CD14-positive monocyte (primary cell): ENCODE results near the gene TMEM178B. TPM values are rescaled to one million over a fixed set of nuclear protein-coding genes. Genes with fewer than 3 reads are reported as not detected.
A peak's percentile ranks its signal among the peaks of the same experiment; 100 is the strongest.

Source experiments
- DNase-seq, 3 donors: peaks; one replicate each; pipeline ENCODE4 v3.0.0-alpha.2; 2011 to 2022
- H2AFZ ChIP-seq: 2 replicates; pipeline ENCODE4 v1.6.0; 2012; ENCODE audit warnings: mild to moderate bottlenecking, low read depth, low read length, inconsistent platforms; ENCODE audit not compliant: insufficient read depth, poor library complexity, severe bottlenecking
- H3K27ac ChIP-seq, 2 donors: 1 replicate in 1 of 2; 2 replicates in 1 of 2; pipeline ENCODE4 v1.5.1; 2012 to 2013; ENCODE audit warnings: low read length in 2 of 2, control low read depth in 1 of 2, inconsistent platforms in 1 of 2, low read depth in 1 of 2, mild to moderate bottlenecking in 1 of 2
- H3K27me3 ChIP-seq, 2 donors: one replicate each; pipeline versions ENCODE4 v1.6.0 to v1.6.1; 2011 to 2013; ENCODE audit warnings: low read length in 2 of 2; ENCODE audit not compliant: control insufficient read depth in 2 of 2, insufficient read depth in 2 of 2
- H3K36me3 ChIP-seq, 2 donors: replicated peaks in 1 of 2; 1 replicate in 1 of 2; 2 replicates in 1 of 2; pipeline versions ENCODE4 v1.5.1 to v1.6.1; 2012 to 2013; ENCODE audit warnings: low read length in 2 of 2, control low read depth in 1 of 2, inconsistent platforms in 1 of 2, mild to moderate bottlenecking in 1 of 2; ENCODE audit not compliant: insufficient read depth in 2 of 2, control insufficient read depth in 1 of 2
- H3K4me1 ChIP-seq, 2 donors: 1 replicate in 1 of 2; 2 replicates in 1 of 2; pipeline versions ENCODE4 v1.5.1 to v1.6.1; 2012 to 2013; ENCODE audit warnings: low read length in 2 of 2, control low read depth in 1 of 2, inconsistent platforms in 1 of 2, mild to moderate bottlenecking in 1 of 2, moderate library complexity in 1 of 2; ENCODE audit not compliant: insufficient read depth in 2 of 2, control insufficient read depth in 1 of 2
- H3K4me2 ChIP-seq: replicated peaks from 2 replicates; pipeline ENCODE3; 2012; ENCODE audit warnings: low read length, moderate library complexity, mild to moderate bottlenecking; ENCODE audit not compliant: poor library complexity, severe bottlenecking; ENCODE audit errors: extremely low read depth
- H3K4me3 ChIP-seq, 3 experiments: fragments of 200-600 bp in 1 of 3; sonication (generic) in 1 of 3; replicated peaks in 1 of 3; 1 replicate in 2 of 3; 2 replicates in 1 of 3; pipeline ENCODE4 v1.5.1; 2011 to 2013; ENCODE audit warnings: low read length in 3 of 3, mild to moderate bottlenecking in 3 of 3, control low read depth in 2 of 3, low read depth in 2 of 3, inconsistent platforms in 1 of 3, moderate library complexity in 1 of 3
- H3K79me2 ChIP-seq: 2 replicates; pipeline ENCODE4 v1.6.0; 2012; ENCODE audit warnings: mild to moderate bottlenecking, control low read depth, inconsistent platforms, low read length, moderate library complexity; ENCODE audit not compliant: insufficient read depth
- H3K9ac ChIP-seq: 2 replicates; pipeline ENCODE4 v1.6.0; 2017; ENCODE audit warnings: low read length, mild to moderate bottlenecking; ENCODE audit not compliant: insufficient read depth, poor library complexity, severe bottlenecking
- H3K9me3 ChIP-seq, 2 donors: replicated peaks in 1 of 2; 1 replicate in 1 of 2; 2 replicates in 1 of 2; pipeline versions ENCODE4 v1.5.1 to v1.6.1; 2012 to 2013; ENCODE audit warnings: low read length in 2 of 2, control low read depth in 1 of 2; ENCODE audit not compliant: control insufficient read depth in 1 of 2, insufficient read depth in 1 of 2
- H4K20me1 ChIP-seq: 2 replicates; pipeline ENCODE4 v1.6.0; 2012; ENCODE audit warnings: mild to moderate bottlenecking, low read length, control low read depth, moderate library complexity; ENCODE audit not compliant: insufficient read depth
- H3K27ac Mint-ChIP-seq, 7 donors: one replicate each; pipeline ENCODE4 v1.8.0; 2020; ENCODE audit warnings: mild to moderate bottlenecking in 7 of 7, mixed read lengths in 7 of 7, moderate library complexity in 6 of 7, inconsistent platforms in 2 of 7
- H3K27me3 Mint-ChIP-seq, 3 donors: one replicate each; pipeline ENCODE4 v1.8.0; 2021 to 2022; ENCODE audit warnings: low read depth in 3 of 3, mild to moderate bottlenecking in 3 of 3, mixed read lengths in 3 of 3, moderate library complexity in 3 of 3, inconsistent platforms in 1 of 3
- H3K36me3 Mint-ChIP-seq, 2 donors: one replicate each; pipeline ENCODE4 v1.8.0; 2020; ENCODE audit warnings: mixed read lengths in 2 of 2, inconsistent platforms in 1 of 2, mild to moderate bottlenecking in 1 of 2
- H3K4me1 Mint-ChIP-seq: one replicate; pipeline ENCODE4 v1.8.0; 2020; ENCODE audit warnings: mild to moderate bottlenecking, mixed read lengths
- H3K4me3 Mint-ChIP-seq, 2 donors: one replicate each; pipeline ENCODE4 v1.8.0; 2020; ENCODE audit warnings: mild to moderate bottlenecking in 2 of 2, mixed read lengths in 2 of 2, moderate library complexity in 1 of 2
- H3K9me3 Mint-ChIP-seq, 7 donors: one replicate each; pipeline ENCODE4 v1.8.0; 2020 to 2022; ENCODE audit warnings: mixed read lengths in 7 of 7, mild to moderate bottlenecking in 6 of 7, moderate library complexity in 6 of 7, inconsistent platforms in 2 of 7
- CTCF ChIP-seq: fragments of 200-600 bp; IDR thresholded peaks from one replicate; pipeline ENCODE4 v1.8.0; 2022; ENCODE audit warnings: antibody characterized with exemption, mild to moderate bottlenecking
- WGBS: methylation state at CpG from one replicate; pipeline ENCODE4 v1.1.5; 2013; ENCODE audit warnings: missing lambda C conversion rate; ENCODE audit not compliant: insufficient coverage; 5-methylcytosine and 5-hydroxymethylcytosine counted together
- intact Hi-C, 2 donors: fragments of 100-400 bp; cut with micrococcal nuclease; formaldehyde crosslinking; loops; one replicate each; pipeline versions ENCODE4 v1.15.0 to v1.15.1; 2023
- polyA plus RNA-seq, 3 donors: library from polyadenylated mRNA; depleted of rRNA in 1 of 3; unstranded in 2 of 3; stranded (reverse) in 1 of 3; fragments of 300-500 nt in 2 of 3; fragments of >200 nt in 1 of 3; fragmentation: Illumina TruSeq in 2 of 3; gene quantifications; 1 replicate in 2 of 3; 2 replicates in 1 of 3; pipeline ENCODE4 v1.2.3, GENCODE V29; 2012 to 2021

TMEM178B gene
- polyA plus RNA-seq, 3 donors = not detected

GRCh38 chr7:141071260-141071854, 2.5 kb upstream of the TMEM178B start:
- intact Hi-C loops = no loop called here
- TF ChIP-seq CTCF = no peak

GRCh38 chr7:141071855-141072547, 1.9 kb upstream of the TMEM178B start:
- Histone ChIP-seq H3K9me3 (peaks cover 0 to 23% of the 10 kb centered on the region in 2 donors), H2AFZ (peak overlapping the region; percentile 8), H3K4me3 (no peak overlapping the region), H3K36me3 (no peaks in the 10 kb centered on the region), H4K20me1 (no peaks in the 10 kb centered on the region), H3K27ac (no peak overlapping the region), H3K27me3 (peaks cover 53 to 76% of the 10 kb centered on the region in 2 donors), H3K9ac (no peak overlapping the region), H3K4me2 (no peak overlapping the region), H3K4me1 (peaks cover 0 to 13% of the 10 kb centered on the region in 2 donors), H3K79me2 (no peaks in the 10 kb centered on the region)
- no peak for DNase-seq
- Mint-ChIP-seq H3K4me3 (peak overlapping the region in 1 of 2 donors; percentile 85), H3K36me3 (peaks cover 0 to 2% of the 10 kb centered on the region in 2 donors), H3K4me1 (peaks cover 17% of the 10 kb centered on the region), H3K27me3 (peaks cover 46 to 68% (median 53%) of the 10 kb centered on the region in 3 donors), H3K27ac (no peak overlapping the region), H3K9me3 (peaks cover 0 to 23% (median 7%) of the 10 kb centered on the region in 7 donors)
- no peak for TF ChIP-seq CTCF
- intact Hi-C loops = no loop called here
- 6% methylated on average over 10 of the region's 21 CpGs for WGBS

More at GRCh38 chr7:141071260-141071854, 2.5 kb upstream of the TMEM178B start:
- Mint-ChIP-seq H3K9me3 (peaks cover 0 to 23% (median 7%) of the 10 kb centered on the region in 7 donors), H3K4me1 (peaks cover 17% of the 10 kb centered on the region), H3K4me3 (peak overlapping the region; percentile 12 to 85), H3K27me3 (peaks cover 46 to 68% (median 53%) of the 10 kb centered on the region in 3 donors), H3K27ac (peak overlapping the region in 1 of 7 donors; percentile 1), H3K36me3 (peaks cover 0 to 2% of the 10 kb centered on the region in 2 donors)
- Histone ChIP-seq H3K36me3 (no peaks in the 10 kb centered on the region), H2AFZ (peak overlapping the region; percentile 8), H4K20me1 (no peaks in the 10 kb centered on the region), H3K9me3 (peaks cover 0 to 23% of the 10 kb centered on the region in 2 donors), H3K4me1 (peaks cover 0 to 13% of the 10 kb centered on the region in 2 donors), H3K79me2 (no peaks in the 10 kb centered on the region), H3K4me3 (peak overlapping the region in 1 of 3 experiments; percentile 2), H3K4me2 (peak overlapping the region; percentile 26), H3K27me3 (peaks cover 48 to 70% of the 10 kb centered on the region in 2 donors), H3K9ac (no peak overlapping the region), H3K27ac (no peak overlapping the region)
- DNase-seq = no peak
- WGBS = 7% methylated on average over 11 of the region's 30 CpGs
